Ishikawa (cell line): Measurements from ENCODE around the gene LAYN.

Source experiments
- CEBPB ChIP-seq: IDR thresholded peaks from 2 replicates; pipeline ENCODE4 v1.6.1; 2012
- EGR1 ChIP-seq: IDR thresholded peaks from 2 replicates; pipeline ENCODE4 v1.6.1; 2012
- EP300 ChIP-seq: IDR thresholded peaks from 2 replicates; pipeline ENCODE4 v1.6.1; 2012; ENCODE audit warnings: borderline replicate concordance
- FOXM1 ChIP-seq: IDR thresholded peaks from 2 replicates; pipeline ENCODE4 v1.6.1; 2012; ENCODE audit warnings: low read depth, borderline replicate concordance
- TAF1 ChIP-seq: IDR thresholded peaks from 2 replicates; pipeline ENCODE4 v1.6.1; 2012; ENCODE audit warnings: low read depth, mild to moderate bottlenecking
- TCF12 ChIP-seq: IDR thresholded peaks from 2 replicates; pipeline ENCODE4 v1.6.1; 2012; ENCODE audit warnings: low read depth
- ZBTB7A ChIP-seq: IDR thresholded peaks from 2 replicates; pipeline ENCODE4 v1.6.1; 2012; ENCODE audit warnings: low read depth
- TF ChIP-seq, protein P1 (sequence below): IDR thresholded peaks from 2 replicates; pipeline ENCODE4 v1.6.1; 2012; ENCODE audit warnings: low read depth, mild to moderate bottlenecking

DNA sequence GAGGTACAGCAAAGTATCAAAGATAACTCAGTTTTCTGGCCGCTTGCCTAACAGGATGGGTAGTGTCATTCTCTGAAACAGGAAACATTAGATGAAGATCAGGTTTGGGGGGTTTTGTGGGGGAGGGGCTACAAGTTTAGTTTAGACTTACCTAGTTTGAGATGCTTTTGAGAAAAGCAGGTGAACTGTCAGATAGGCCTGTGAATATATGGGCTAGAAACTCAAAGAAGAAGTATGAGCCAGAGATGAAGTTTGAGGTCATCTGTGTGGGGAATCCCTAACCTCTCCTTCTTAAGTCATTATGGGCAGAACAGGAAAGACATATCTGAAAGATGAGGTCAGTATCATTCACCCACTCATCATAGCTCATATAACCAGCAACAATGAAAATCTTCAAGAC, 14.0 kb upstream of the LAYN start:
- no peak for TF ChIP-seq EP300
- TF ChIP-seq, protein P1, sequence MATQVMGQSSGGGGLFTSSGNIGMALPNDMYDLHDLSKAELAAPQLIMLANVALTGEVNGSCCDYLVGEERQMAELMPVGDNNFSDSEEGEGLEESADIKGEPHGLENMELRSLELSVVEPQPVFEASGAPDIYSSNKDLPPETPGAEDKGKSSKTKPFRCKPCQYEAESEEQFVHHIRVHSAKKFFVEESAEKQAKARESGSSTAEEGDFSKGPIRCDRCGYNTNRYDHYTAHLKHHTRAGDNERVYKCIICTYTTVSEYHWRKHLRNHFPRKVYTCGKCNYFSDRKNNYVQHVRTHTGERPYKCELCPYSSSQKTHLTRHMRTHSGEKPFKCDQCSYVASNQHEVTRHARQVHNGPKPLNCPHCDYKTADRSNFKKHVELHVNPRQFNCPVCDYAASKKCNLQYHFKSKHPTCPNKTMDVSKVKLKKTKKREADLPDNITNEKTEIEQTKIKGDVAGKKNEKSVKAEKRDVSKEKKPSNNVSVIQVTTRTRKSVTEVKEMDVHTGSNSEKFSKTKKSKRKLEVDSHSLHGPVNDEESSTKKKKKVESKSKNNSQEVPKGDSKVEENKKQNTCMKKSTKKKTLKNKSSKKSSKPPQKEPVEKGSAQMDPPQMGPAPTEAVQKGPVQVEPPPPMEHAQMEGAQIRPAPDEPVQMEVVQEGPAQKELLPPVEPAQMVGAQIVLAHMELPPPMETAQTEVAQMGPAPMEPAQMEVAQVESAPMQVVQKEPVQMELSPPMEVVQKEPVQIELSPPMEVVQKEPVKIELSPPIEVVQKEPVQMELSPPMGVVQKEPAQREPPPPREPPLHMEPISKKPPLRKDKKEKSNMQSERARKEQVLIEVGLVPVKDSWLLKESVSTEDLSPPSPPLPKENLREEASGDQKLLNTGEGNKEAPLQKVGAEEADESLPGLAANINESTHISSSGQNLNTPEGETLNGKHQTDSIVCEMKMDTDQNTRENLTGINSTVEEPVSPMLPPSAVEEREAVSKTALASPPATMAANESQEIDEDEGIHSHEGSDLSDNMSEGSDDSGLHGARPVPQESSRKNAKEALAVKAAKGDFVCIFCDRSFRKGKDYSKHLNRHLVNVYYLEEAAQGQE, result no peak
- no peak for TF ChIP-seq ZBTB7A
- TF ChIP-seq EGR1, result no peak
- TF ChIP-seq TCF12, result no peak
- TF ChIP-seq TAF1, result no peak
- no peak for TF ChIP-seq FOXM1
- TF ChIP-seq CEBPB, result no peak
